SKM-1 treated with dmso at 0.1 percent for 144 hours (cell line): ENCODE measurements around the gene KLF3.

Source experiments
- DNase-seq: peaks from one replicate; lab custom pipeline; 2025; ENCODE audit not compliant: unreplicated experiment; lab: John Stamatoyannopoulos, UW

Gene KLF3

GRCh38 chr4:38650133-38650532, 13.9 kb upstream of the KLF3 start:
- no peak for DNase-seq

GRCh38 chr4:38654273-38654672, 9.7 kb upstream of the KLF3 start:
- no peak for DNase-seq

GRCh38 chr4:38656111-38656510, 7.9 kb upstream of the KLF3 start:
- DNase-seq: no peak

- DNase-seq: no peak
These were observed 4.7 kb upstream of the KLF3 start for GRCh38 chr4:38659346-38659745.

- no peak for DNase-seq
These were observed 3.2 kb upstream of the KLF3 start for GRCh38 chr4:38660838-38661237.

- DNase-seq: no peak
These were observed 2.6 kb upstream of the KLF3 start for GRCh38 chr4:38661371-38661770.

- no peak for DNase-seq
These were observed 1.4 kb upstream of the KLF3 start for GRCh38 chr4:38662522-38663089.

GRCh38 chr4:38663090-38663800, 754 bp upstream of the KLF3 start:
- peak; percentile 69 for DNase-seq

- peak; percentile 58 for DNase-seq
These were observed 855 bp downstream of the KLF3 start for GRCh38 chr4:38664706-38665401.

GRCh38 chr4:38665551-38666411, 1.8 kb downstream of the KLF3 start:
- DNase-seq: no peak

GRCh38 chr4:38666766-38667084, 2.7 kb downstream of the KLF3 start:
- no peak for DNase-seq

GRCh38 chr4:38667085-38667893, 3.3 kb downstream of the KLF3 start:
- peak; percentile 97 for DNase-seq

GRCh38 chr4:38668203-38668971, 4.4 kb downstream of the KLF3 start:
- no peak for DNase-seq

GRCh38 chr4:38669208-38669607, 5.2 kb downstream of the KLF3 start:
- no peak for DNase-seq

GRCh38 chr4:38670109-38670901, 6.3 kb downstream of the KLF3 start:
- no peak for DNase-seq

- peak; percentile 41 for DNase-seq
These were observed 7.1 kb downstream of the KLF3 start for GRCh38 chr4:38670939-38671591.

- DNase-seq: no peak
These were observed 7.6 kb downstream of the KLF3 start for GRCh38 chr4:38671592-38671940.

- DNase-seq: no peak
These were observed 8.0 kb downstream of the KLF3 start for GRCh38 chr4:38672074-38672396.
